ENCODE results near the gene ARPC4. TPM values are rescaled to one million over a fixed set of nuclear protein-coding genes. Genes with fewer than 3 reads are reported as not detected.
A peak's percentile ranks its signal among the peaks of the same experiment; 100 is the strongest.

The ARPC4 gene
- total and polyA plus RNA-seq, 2 of the 13 experiments (the other 11 are each of a cell fraction or from before 2014, with no cell fraction given), result 30.1 to 83.6 TPM

- TF ChIP-seq, protein P1, sequence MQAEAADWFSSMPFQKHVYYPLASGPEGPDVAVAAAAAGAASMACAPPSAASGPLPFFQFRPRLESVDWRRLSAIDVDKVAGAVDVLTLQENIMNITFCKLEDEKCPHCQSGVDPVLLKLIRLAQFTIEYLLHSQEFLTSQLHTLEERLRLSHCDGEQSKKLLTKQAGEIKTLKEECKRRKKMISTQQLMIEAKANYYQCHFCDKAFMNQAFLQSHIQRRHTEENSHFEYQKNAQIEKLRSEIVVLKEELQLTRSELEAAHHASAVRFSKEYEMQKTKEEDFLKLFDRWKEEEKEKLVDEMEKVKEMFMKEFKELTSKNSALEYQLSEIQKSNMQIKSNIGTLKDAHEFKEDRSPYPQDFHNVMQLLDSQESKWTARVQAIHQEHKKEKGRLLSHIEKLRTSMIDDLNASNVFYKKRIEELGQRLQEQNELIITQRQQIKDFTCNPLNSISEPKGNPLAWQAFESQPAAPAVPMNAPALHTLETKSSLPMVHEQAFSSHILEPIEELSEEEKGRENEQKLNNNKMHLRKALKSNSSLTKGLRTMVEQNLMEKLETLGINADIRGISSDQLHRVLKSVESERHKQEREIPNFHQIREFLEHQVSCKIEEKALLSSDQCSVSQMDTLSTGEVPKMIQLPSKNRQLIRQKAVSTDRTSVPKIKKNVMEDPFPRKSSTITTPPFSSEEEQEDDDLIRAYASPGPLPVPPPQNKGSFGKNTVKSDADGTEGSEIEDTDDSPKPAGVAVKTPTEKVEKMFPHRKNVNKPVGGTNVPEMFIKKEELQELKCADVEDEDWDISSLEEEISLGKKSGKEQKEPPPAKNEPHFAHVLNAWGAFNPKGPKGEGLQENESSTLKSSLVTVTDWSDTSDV (CRISPR knock-in tag; IDR thresholded peaks at IDR 0.05), result 0 out of 2 replicates have a peak, but pooled peaks have one; percentile 34
- peak; percentile 72; the same call in 1 of the 2 replicates for TF ChIP-seq IKZF5 (CRISPR knock-in tag; IDR thresholded peaks at IDR 0.05)
- no peak for TF ChIP-seq ZHX2 (IDR thresholded peaks at IDR 0.05; ENCODE audit: low read depth)
- TF ChIP-seq ZHX2 (CRISPR knock-in tag; IDR thresholded peaks at IDR 0.05; ENCODE audit: borderline replicate concordance), result no peak
- TF ChIP-seq, protein P2, sequence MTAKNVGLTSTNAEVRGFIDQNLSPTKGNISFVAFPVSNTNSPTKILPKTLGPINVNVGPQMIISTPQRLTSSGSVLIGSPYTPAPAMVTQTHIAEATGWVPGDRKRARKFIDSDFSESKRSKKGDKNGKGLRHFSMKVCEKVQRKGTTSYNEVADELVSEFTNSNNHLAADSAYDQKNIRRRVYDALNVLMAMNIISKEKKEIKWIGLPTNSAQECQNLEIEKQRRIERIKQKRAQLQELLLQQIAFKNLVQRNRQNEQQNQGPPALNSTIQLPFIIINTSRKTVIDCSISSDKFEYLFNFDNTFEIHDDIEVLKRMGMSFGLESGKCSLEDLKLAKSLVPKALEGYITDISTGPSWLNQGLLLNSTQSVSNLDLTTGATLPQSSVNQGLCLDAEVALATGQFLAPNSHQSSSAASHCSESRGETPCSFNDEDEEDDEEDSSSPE (CRISPR knock-in tag; IDR thresholded peaks at IDR 0.05), result peak; percentile 88
- no peak for TF ChIP-seq SKI (IDR thresholded peaks at IDR 0.05; ENCODE audit: partially characterized antibody)
- no peak for TF ChIP-seq MAFG (CRISPR knock-in tag; IDR thresholded peaks at IDR 0.05)
- TF ChIP-seq NFRKB (IDR thresholded peaks at IDR 0.05), result no peak
- 0 out of 2 replicates have a peak, but pooled peaks have one; percentile 21 for TF ChIP-seq DPF2 (CRISPR knock-in tag; IDR thresholded peaks at IDR 0.05; ENCODE audit: borderline replicate concordance, low read depth)
- TF ChIP-seq NFATC3 (CRISPR knock-in tag; IDR thresholded peaks at IDR 0.05), result no peak
- peak; percentile 65; the same call in 1 of the 2 replicates for TF ChIP-seq ZNF574 (CRISPR knock-in tag; IDR thresholded peaks at IDR 0.05)
- TF ChIP-seq NAIF1 (CRISPR knock-in tag; IDR thresholded peaks at IDR 0.05; ENCODE audit: borderline replicate concordance), result no peak
- no peak for TF ChIP-seq ZNF883 (CRISPR knock-in tag; IDR thresholded peaks at IDR 0.05; ENCODE audit: not compliant biosample characterization)
Measured at GRCh38 chr3:9749645-9750555, 43.0 kb upstream of the ARPC4 start, which contains the start of gene OGG1 (continued).

All from HepG2 (cell line).